Esophagus muscularis mucosa (tissue), 4 donors: ENCODE measurements around the gene FETUB. TPM values are rescaled to one million over a fixed set of nuclear protein-coding genes. Genes with fewer than 3 reads are reported as not detected.

Experiments
- DNase-seq: peaks from one replicate; pipeline ENCODE4 v3.0.0-alpha.2; 2017; ENCODE audit errors: extremely low spot score
- H3K27ac ChIP-seq, 4 donors: fragments of 200-600 bp; sonication (generic); replicated peaks in 1 of 4; 1 replicate in 3 of 4; 2 replicates in 1 of 4; pipeline ENCODE4 v1.5.1; 2016 to 2019; ENCODE audit warnings: mild to moderate bottlenecking in 1 of 4
- H3K27me3 ChIP-seq, 4 donors: fragments of 200-600 bp; sonication (generic); one replicate each; pipeline versions ENCODE4 v1.5.1 to v1.6.0; 2016 to 2019
- H3K36me3 ChIP-seq, 4 donors: fragments of 200-600 bp; sonication (generic); one replicate each; pipeline ENCODE4 v1.5.1; 2016 to 2019
- H3K4me1 ChIP-seq, 4 donors: fragments of 200-600 bp; sonication (generic); one replicate each; pipeline ENCODE4 v1.5.1; 2016 to 2019
- H3K4me3 ChIP-seq, 4 donors: fragments of 200-600 bp; sonication (generic); 1 replicate in 2 of 4; 2 replicates in 2 of 4; pipeline ENCODE4 v1.5.1; 2016 to 2019; ENCODE audit warnings: mild to moderate bottlenecking in 4 of 4, moderate library complexity in 1 of 4
- H3K9me3 ChIP-seq, 4 donors: fragments of 200-600 bp; sonication (generic); 1 replicate in 3 of 4; 2 replicates in 1 of 4; pipeline ENCODE4 v1.5.1; 2016 to 2019
- CTCF ChIP-seq, 3 experiments: fragments of 200-600 bp in 2 of 3; fragments of 450-650 bp in 1 of 3; sonication (generic) in 2 of 3; IDR thresholded peaks; one replicate each; pipeline ENCODE4 v1.5.1; 2017 to 2019; ENCODE audit warnings: antibody characterized with exemption in 3 of 3, mild to moderate bottlenecking in 2 of 3, moderate library complexity in 1 of 3
- EP300 ChIP-seq: sonication (generic); formaldehyde crosslinking; IDR thresholded peaks from one replicate; pipeline ENCODE4 v1.6.1; 2017; ENCODE audit warnings: antibody characterized with exemption
- POLR2A ChIP-seq: fragments of 450-650 bp; IDR thresholded peaks from one replicate; pipeline ENCODE4 v1.6.1; 2017; ENCODE audit warnings: antibody characterized with exemption, moderate library complexity, mild to moderate bottlenecking, low read depth
- POLR2AphosphoS5 ChIP-seq, 2 donors: sonication (generic); formaldehyde crosslinking; IDR thresholded peaks; one replicate each; pipeline ENCODE4 v1.6.1; 2017; ENCODE audit warnings: antibody characterized with exemption in 2 of 2
- WGBS: methylation state at CpG from one replicate; pipeline ENCODE4 v1.1.5; 2018; 5-methylcytosine and 5-hydroxymethylcytosine counted together
- intact Hi-C: fragments of 100-400 bp; cut with DNase I; formaldehyde crosslinking; loops from one replicate; pipeline ENCODE4 v1.15.1; 2023
- total RNA-seq, 4 donors: library from RNA; depleted of rRNA; stranded (reverse); fragments of >200 nt; gene quantifications; one replicate each; pipeline versions ENCODE4 v1.1.0 to v1.2.1, GENCODE V29; 2016

The FETUB gene
- total RNA-seq, result not detected

GRCh38 chr3:186639778-186640472 is at the start of gene FETUB:
FETUB (plus strand) TSS chr3:186640399; CDS start chr3:186640461, 62 bp downstream.
- Histone ChIP-seq H3K4me3 (no peak within 1 kb of the TSS), H3K9me3 (no peaks in the 10 kb centered on the region), H3K4me1 (peaks cover 0 to 6% (median 2%) of the 10 kb centered on the region in 4 donors), H3K27me3 (peaks cover 0 to 20% (median 3%) of the 10 kb centered on the region in 4 donors), H3K27ac (no peak within 1 kb of the TSS), H3K36me3 (no peaks in the 10 kb centered on the region)
- DNase-seq, result no peak
- TF ChIP-seq POLR2AphosphoS5 (IDR thresholded peaks at IDR 0.05) (no peak), EP300 (no peak), CTCF (IDR thresholded peaks at IDR 0.05) (no peak), POLR2A (no peak)
- WGBS, result 86% methylated on average over 1 of the region's 1 CpG
- intact Hi-C loops, result no loop called here

- intact Hi-C loops, result no loop called here
Measured at GRCh38 chr3:186590580-186591295, 49.5 kb upstream of the FETUB start.

GRCh38 chr3:186592682-186593081 is 47.5 kb upstream of the FETUB start:
- TF ChIP-seq POLR2AphosphoS5 (IDR thresholded peaks at IDR 0.05) (no peak), POLR2A (no peak), CTCF (IDR thresholded peaks at IDR 0.05) (no peak), EP300 (no peak)
- no peak for DNase-seq
- Histone ChIP-seq H3K9me3 (no peaks in the 10 kb centered on the region), H3K36me3 (no peaks in the 10 kb centered on the region), H3K4me1 (no peaks in the 10 kb centered on the region), H3K27me3 (no peaks in the 10 kb centered on the region), H3K27ac (no peak overlapping the region), H3K4me3 (no peak overlapping the region)
- intact Hi-C loops, result no loop called here
- 89% methylated on average over 4 of the region's 4 CpGs for WGBS

More at GRCh38 chr3:186590580-186591295, 49.5 kb upstream of the FETUB start:
- H3K27ac ChIP-seq, result no peak overlapping the region
- peaks cover 0 to 9% (median 6%) of the 10 kb centered on the region in 4 donors for H3K36me3 ChIP-seq
- H3K4me3 ChIP-seq, result no peak overlapping the region
- H3K27me3 ChIP-seq, result no peaks in the 10 kb centered on the region
- WGBS, result 67% methylated on average over 7 of the region's 7 CpGs
- TF ChIP-seq EP300 (no peak), CTCF (IDR thresholded peaks at IDR 0.05) (no peak), POLR2AphosphoS5 (IDR thresholded peaks at IDR 0.05) (no peak), POLR2A (no peak)
- no peaks in the 10 kb centered on the region for H3K9me3 ChIP-seq
- DNase-seq, result no peak
- H3K4me1 ChIP-seq, result no peaks in the 10 kb centered on the region

DNA sequence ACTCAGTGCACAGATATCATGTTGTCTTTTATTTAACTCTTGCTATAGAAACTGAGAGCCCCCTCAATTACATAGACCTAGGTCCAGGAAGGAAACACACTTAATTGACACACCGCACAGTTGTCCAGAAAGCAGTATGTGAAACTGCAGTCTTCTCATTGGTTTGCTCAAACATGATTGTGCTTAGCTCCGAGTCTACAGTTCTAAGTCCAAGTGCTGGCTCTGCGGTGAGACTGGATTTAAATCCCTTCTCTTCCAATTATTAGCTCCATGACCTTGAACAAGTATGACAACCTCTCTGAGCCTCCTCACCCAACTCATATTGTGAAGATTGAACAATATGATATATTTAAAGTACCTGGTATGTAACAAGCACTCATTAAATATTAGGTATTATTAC is 46.3 kb upstream of the FETUB start:
- H3K36me3 ChIP-seq, result no peaks in the 10 kb centered on the region
- no peak for DNase-seq
- no peak overlapping the region for H3K4me3 ChIP-seq
- no peaks in the 10 kb centered on the region for H3K27me3 ChIP-seq
- WGBS, result 91% methylated on average over 3 of the region's 3 CpGs
- no peak for TF ChIP-seq CTCF (IDR thresholded peaks at IDR 0.05)
- TF ChIP-seq POLR2AphosphoS5 (IDR thresholded peaks at IDR 0.05), result no peak
- TF ChIP-seq EP300, result no peak
- no peak for TF ChIP-seq POLR2A
- no peaks in the 10 kb centered on the region for H3K9me3 ChIP-seq
- no peak overlapping the region for H3K27ac ChIP-seq
- H3K4me1 ChIP-seq, result peaks cover 0 to 9% (median 0%) of the 10 kb centered on the region in 4 donors
- intact Hi-C loops, result no loop called here
